AG08396 (cell line): Measurements from ENCODE around the gene AHNAK2.

Source experiments
- DNase-seq: peaks from one replicate; pipeline ENCODE4 v3.0.0; 2012; ENCODE audit warnings: low spot score, mixed read lengths

The AHNAK2 gene

GRCh38 chr14:105012171-105012985 is 34.2 kb upstream of the AHNAK2 start:
- DNase-seq = no peak

DNA sequence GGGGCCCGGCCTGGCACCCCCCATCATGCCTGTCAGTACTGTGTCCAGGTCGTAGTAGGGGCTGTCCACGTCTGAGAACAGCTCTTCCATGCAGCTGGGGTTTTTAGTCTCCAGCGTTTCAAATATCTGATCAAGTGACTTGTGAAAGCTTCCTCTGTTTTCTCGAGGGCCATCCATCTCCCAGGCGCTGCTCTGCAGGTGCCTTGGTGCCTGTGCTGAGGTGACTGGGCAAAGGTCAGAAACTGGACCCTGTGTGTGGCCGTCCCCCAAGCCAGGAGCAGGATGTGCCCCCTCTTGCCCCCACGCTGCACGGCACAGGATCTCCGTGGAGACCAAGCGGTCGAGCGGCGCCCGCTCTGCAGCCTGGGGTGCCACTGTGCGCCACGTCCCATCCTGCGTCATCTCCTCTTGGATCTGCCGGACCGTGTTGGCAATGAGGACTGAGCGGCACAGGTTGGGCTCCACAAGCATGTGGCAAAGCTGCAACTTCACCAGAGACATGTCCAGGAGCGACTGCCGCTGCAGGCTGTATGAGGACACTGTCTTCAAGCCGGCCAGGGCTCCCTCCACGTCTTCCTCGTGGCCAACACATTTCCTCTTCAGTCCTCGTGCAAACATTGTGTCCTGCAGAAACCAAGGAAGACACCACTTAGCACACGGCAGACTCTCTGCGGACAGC is 33.3 kb upstream of the AHNAK2 start:
- no peak for DNase-seq

- DNase-seq = no peak
These were observed 32.7 kb upstream of the AHNAK2 start for GRCh38 chr14:105010891-105011291.

- DNase-seq = no peak
These were observed 31.9 kb upstream of the AHNAK2 start for GRCh38 chr14:105010106-105010505.

GRCh38 chr14:105007593-105008264 is 29.6 kb upstream of the AHNAK2 start:
- no peak for DNase-seq

GRCh38 chr14:105006831-105007592 is 28.8 kb upstream of the AHNAK2 start:
- no peak for DNase-seq

GRCh38 chr14:105005929-105006830 is 28.0 kb upstream of the AHNAK2 start:
- no peak for DNase-seq

- no peak for DNase-seq
These were observed 27.3 kb upstream of the AHNAK2 start for GRCh38 chr14:105005329-105005928.

GRCh38 chr14:104999361-104999760 is 21.2 kb upstream of the AHNAK2 start:
- no peak for DNase-seq

DNA sequence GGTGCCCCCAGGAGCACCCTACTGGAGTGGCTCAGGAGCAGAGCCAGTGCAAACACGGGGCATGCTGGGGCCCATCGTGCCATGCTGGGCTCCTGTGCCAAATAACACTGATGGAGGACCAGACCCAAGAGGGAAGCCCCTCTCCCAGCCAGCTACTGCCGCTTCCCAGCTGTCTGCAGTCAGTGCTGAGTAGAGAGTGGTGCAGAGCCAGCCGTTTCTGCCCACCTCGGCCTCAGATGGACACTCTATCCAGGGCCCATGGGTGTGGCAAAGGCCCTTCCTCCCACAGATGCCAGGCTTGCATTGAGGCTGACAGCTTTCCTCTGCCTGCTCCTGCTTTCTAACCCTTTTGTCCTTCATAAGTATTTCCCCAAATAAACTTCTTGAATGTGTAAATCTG is 20.6 kb upstream of the AHNAK2 start:
- no peak for DNase-seq

- DNase-seq = no peak
These were observed 18.3 kb upstream of the AHNAK2 start for GRCh38 chr14:104996483-104996882.

- DNase-seq = no peak
These were observed 17.9 kb upstream of the AHNAK2 start for GRCh38 chr14:104996032-104996431.

DNA sequence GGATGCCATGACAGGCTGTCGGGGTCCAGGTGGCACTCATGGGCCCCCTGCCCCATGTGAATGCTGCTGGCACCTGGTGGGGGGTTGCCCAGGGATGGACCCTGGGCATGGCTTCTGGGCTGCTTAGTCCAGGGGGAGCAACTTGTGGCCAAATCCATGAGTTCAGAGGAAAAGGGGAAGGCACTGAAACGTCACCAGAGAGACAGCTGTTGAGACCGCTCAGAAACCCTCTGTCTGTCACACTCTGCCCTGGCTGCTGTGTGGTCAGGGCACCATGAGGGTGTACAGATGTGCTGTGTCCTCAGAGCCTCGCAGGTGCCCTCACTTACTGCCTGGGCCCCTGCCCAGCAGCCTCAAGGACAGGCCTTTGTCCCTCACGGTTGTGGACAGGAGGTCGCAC is 16.8 kb upstream of the AHNAK2 start:
- DNase-seq = no peak

DNA sequence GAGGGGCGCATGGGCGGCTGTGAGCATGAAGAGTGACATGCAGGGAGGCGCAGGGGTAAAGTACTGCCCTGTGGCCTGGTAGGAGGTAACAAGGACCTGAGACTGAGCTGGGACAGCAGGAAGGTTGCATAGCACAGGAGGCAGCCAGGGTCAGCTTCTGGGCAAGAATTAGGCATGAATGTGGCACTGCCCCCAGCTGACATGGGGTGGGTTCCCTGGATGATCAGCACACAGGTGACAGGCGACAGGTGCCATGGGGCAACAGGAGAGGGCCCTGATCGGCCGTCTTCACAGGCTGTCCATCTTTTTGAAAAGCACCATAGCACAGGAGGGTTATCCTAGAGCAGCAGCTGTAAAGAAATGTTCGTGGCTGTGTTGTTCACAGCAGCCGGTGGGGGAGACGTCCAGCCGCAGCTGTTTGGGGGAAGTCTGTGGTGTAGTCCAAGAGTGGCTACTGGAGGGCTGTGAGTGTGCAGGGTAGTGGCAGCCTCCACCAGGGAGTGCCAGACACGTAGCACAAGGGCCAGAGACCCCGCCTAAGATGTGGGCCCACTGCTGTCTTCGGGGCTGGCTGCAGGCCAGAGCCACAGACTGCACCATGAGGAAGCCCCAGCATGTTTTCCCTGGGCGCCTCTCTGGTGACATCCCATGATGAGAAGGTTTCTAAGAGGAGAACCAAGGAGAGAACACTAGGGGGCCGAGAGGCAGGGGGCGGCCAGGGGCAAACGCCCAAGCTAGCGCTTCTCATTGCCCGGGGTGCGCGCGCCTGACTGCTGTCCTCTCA is 15.8 kb upstream of the AHNAK2 start:
- no peak for DNase-seq

DNA sequence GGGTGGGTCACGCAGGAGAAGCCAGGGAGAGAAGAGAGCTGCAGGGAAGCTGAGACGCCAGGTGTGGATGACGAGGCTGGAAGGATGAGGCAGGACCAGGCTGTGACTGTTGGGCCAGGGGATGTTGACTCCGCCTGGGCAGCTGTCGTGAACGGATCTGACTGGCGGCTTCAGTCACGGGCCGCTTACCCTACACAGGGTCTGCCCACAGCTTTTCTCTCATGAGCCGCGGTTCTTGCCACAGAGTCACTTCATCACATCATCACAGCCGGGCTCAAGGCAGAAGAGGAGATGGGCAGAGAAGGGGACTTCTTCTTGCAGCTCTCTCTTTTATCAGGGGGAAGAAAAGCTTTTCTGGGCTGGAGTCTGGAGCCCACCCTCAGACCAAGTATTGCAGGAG is 15.1 kb upstream of the AHNAK2 start:
- DNase-seq = no peak

DNA sequence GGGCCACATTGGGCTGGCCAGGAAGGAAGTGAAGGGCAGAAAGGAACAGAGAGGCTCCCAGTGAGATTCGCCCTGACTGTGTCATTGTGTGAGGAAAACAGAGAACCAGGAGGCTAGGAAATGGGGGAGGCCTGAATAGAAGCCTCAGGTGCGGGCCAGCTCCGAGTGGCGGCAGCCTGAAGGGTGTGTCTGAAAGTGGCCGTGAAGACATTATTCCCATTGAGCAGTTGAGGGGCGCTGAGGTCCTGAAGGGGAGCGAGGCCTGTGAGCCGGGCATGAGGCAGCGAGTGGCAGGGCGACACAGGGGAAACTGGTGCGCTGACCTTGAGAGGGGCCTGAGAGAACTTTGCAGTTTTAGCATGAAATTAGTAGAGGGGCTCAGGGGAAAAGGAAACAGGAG is 14.3 kb upstream of the AHNAK2 start:
- DNase-seq = no peak

- DNase-seq = no peak
These were observed 13.7 kb upstream of the AHNAK2 start for GRCh38 chr14:104991896-104992230.

- no peak for DNase-seq
These were observed 11.8 kb upstream of the AHNAK2 start for GRCh38 chr14:104989951-104990303.

DNA sequence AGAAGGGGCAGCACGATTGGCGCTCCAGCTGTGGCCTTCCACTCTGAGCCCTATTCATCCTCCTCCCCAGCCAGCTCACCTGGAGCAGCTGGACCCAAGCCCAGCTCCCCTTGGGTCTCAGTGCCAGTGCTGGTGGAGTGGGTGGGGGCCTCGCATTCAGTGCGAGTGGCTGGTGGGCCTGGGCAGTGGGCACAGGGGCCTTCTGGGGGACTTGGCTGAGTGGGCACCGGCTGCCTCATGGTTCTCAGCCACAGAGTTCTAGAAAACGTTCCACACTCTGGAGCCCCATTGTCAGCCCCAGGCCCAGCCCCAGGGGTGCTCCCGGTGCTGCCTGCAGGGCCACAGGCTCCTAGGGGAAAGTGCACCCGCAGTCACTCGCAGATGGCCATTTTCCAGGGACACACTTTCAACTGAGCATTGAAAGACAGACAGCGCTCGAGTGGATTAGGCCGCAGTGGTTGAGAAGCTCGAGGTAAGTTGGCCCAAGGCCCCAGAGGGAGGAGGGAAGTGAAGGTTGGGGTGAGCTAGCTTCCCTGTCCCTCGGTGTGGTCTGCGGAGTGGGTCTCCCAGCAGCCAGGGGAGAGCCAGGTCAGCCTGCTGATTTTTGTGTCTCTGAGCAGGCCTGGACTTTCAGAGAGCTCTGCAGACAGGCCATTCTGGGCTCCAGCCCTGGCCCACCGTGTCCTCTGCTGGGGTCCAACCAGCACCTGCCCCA is 11.2 kb upstream of the AHNAK2 start:
- no peak for DNase-seq
